ENCODE data around the gene KCND3. TPM values are rescaled to one million over a fixed set of nuclear protein-coding genes. Genes with fewer than 3 reads are reported as not detected.

The KCND3 gene
- polyA plus RNA-seq, 1 donor (not counting 4 experiments of a cell fraction or from before 2014, with no cell fraction given), result 0.21 TPM

GRCh38 chr1:111886741-111887140, 102.7 kb downstream of the KCND3 start:
- Histone ChIP-seq H3K36me3 (ENCODE audit: control insufficient read depth in 2 of 2, extremely low read depth in 1 of 2, insufficient read depth in 2 of 2, low read length in 2 of 2) (no peaks in the 10 kb centered on the region), H4K20me1 (ENCODE audit: control insufficient read depth, extremely low read depth, insufficient read depth, low read length) (no peaks in the 10 kb centered on the region), H2AFZ (ENCODE audit: control insufficient read depth, low read length) (no peak overlapping the region), H3K4me2 (ENCODE audit: control insufficient read depth, extremely low read depth, insufficient read depth, low read depth, low read length) (no peak overlapping the region), H3K4me3 (ENCODE audit: control insufficient read depth in 2 of 3, extremely low read depth in 1 of 3, insufficient read depth in 2 of 3, low read depth in 1 of 3, low read length in 3 of 3) (no peak overlapping the region), H3K27me3 (ENCODE audit: control insufficient read depth, extremely low read depth, insufficient read depth, low read length) (no peaks in the 10 kb centered on the region), H3K9me1 (ENCODE audit: control insufficient read depth, extremely low read depth, insufficient read depth, low read length) (no peaks in the 10 kb centered on the region), H3K9ac (ENCODE audit: control insufficient read depth, extremely low read depth, insufficient read depth, low read length) (no peak overlapping the region), H3K9me3 (ENCODE audit: control insufficient read depth, low read depth, low read length) (no peaks in the 10 kb centered on the region), H3K79me2 (ENCODE audit: control insufficient read depth, insufficient read depth, low read length) (no peaks in the 10 kb centered on the region), H3K27ac (ENCODE audit: control insufficient read depth, insufficient read depth, low read length) (no peak overlapping the region), H3K4me1 (ENCODE audit: control insufficient read depth, extremely low read depth, insufficient read depth, low read length) (no peaks in the 10 kb centered on the region)
- DNase-seq (ENCODE audit: low read depth, low spot score) (no peak), FAIRE-seq (no peak)
- TF ChIP-seq CTCF (optimal IDR thresholded peaks at IDR 0.05 in 1 of 3, IDR thresholded peaks at IDR 0.05 in 1 of 3, conservative IDR thresholded peaks at IDR 0.05 in 1 of 3; ENCODE audit: extremely low read depth in 1 of 3, insufficient read depth in 2 of 3, low read length in 3 of 3) (no peak), EZH2 (IDR thresholded peaks at IDR 0.05; ENCODE audit: low read length) (no peak)
- dilution Hi-C loops (cut with MboI; ENCODE audit: extremely low pct_ligation_motif_present, low sequenced_read_pairs), result no loop called here

- no peak for DNase-seq (ENCODE audit: low read depth, low spot score)
- no peaks in the 10 kb centered on the region for H3K9me3 ChIP-seq (ENCODE audit: control insufficient read depth, low read depth, low read length)
- dilution Hi-C loops (cut with MboI; ENCODE audit: extremely low pct_ligation_motif_present, low sequenced_read_pairs), result no loop called here
Measured at GRCh38 chr1:111884772-111885443, 104.6 kb downstream of the KCND3 start.

More at GRCh38 chr1:111884772-111885443, 104.6 kb downstream of the KCND3 start:
- Histone ChIP-seq H3K4me2 (ENCODE audit: control insufficient read depth, extremely low read depth, insufficient read depth, low read depth, low read length) (no peak overlapping the region), H3K36me3 (ENCODE audit: control insufficient read depth in 2 of 2, extremely low read depth in 1 of 2, insufficient read depth in 2 of 2, low read length in 2 of 2) (no peaks in the 10 kb centered on the region), H3K9me1 (ENCODE audit: control insufficient read depth, extremely low read depth, insufficient read depth, low read length) (no peaks in the 10 kb centered on the region), H4K20me1 (ENCODE audit: control insufficient read depth, extremely low read depth, insufficient read depth, low read length) (no peaks in the 10 kb centered on the region), H2AFZ (ENCODE audit: control insufficient read depth, low read length) (no peak overlapping the region), H3K9ac (ENCODE audit: control insufficient read depth, extremely low read depth, insufficient read depth, low read length) (no peak overlapping the region), H3K79me2 (ENCODE audit: control insufficient read depth, insufficient read depth, low read length) (no peaks in the 10 kb centered on the region), H3K27ac (ENCODE audit: control insufficient read depth, insufficient read depth, low read length) (no peak overlapping the region), H3K4me1 (ENCODE audit: control insufficient read depth, extremely low read depth, insufficient read depth, low read length) (no peaks in the 10 kb centered on the region), H3K27me3 (ENCODE audit: control insufficient read depth, extremely low read depth, insufficient read depth, low read length) (no peaks in the 10 kb centered on the region), H3K4me3 (ENCODE audit: control insufficient read depth in 2 of 3, extremely low read depth in 1 of 3, insufficient read depth in 2 of 3, low read depth in 1 of 3, low read length in 3 of 3) (no peak overlapping the region)
- no peak for FAIRE-seq
- TF ChIP-seq CTCF (optimal IDR thresholded peaks at IDR 0.05 in 1 of 3, IDR thresholded peaks at IDR 0.05 in 1 of 3, conservative IDR thresholded peaks at IDR 0.05 in 1 of 3; ENCODE audit: extremely low read depth in 1 of 3, insufficient read depth in 2 of 3, low read length in 3 of 3), result peak in 1 of 3 experiments; percentile 48
- TF ChIP-seq EZH2 (IDR thresholded peaks at IDR 0.05; ENCODE audit: low read length), result no peak

Measured in keratinocyte (primary cell).